Right lobe of liver (tissue), 4 donors: ENCODE measurements around the gene DCX.

Experiments used
- CTCF ChIP-seq, 4 donors: fragments of 200-600 bp in 3 of 4; fragments of 450-650 bp in 1 of 4; IDR thresholded peaks; one replicate each; pipeline versions ENCODE4 v1.5.1 to v1.8.0; 2016 to 2022; ENCODE audit warnings: antibody characterized with exemption in 4 of 4, mild to moderate bottlenecking in 2 of 4
- POLR2A ChIP-seq: fragments of 450-650 bp; IDR thresholded peaks from one replicate; pipeline ENCODE4 v1.6.1; 2017; ENCODE audit warnings: antibody characterized with exemption, mild to moderate bottlenecking
- donor health status: DM: no; HTN: no; CAD: no.
- donor health status: DM: no; HTN: no; CAD: no.
- donor health status: DM: no; HTN: yes; CAD: no.

- TF ChIP-seq POLR2A (no peak), CTCF (IDR thresholded peaks at IDR 0.05) (no peak)
Measured at GRCh38 chrX:111402344-111402743, 9.6 kb downstream of the DCX start.
